Endothelial cell of hepatic sinusoid (primary cell): ENCODE data around the gene USH2A.
"Not testable (repeated sequence)": the region's sequence is repeated elsewhere in the genome, so short reads cannot be mapped to it uniquely, and the experiment has no call there.

Source experiments
- in situ Hi-C: cut with HindIII; loops from 2 replicates; pipeline ENCODE4 v1.10.0; 2017; ENCODE audit warnings: low sequenced_read_pairs

Gene USH2A

GRCh38 chr1:216145451-216146018 lies 277.7 kb downstream of the USH2A start:
- in situ Hi-C loops: not testable (repeated sequence)

GRCh38 chr1:216144661-216145450 lies 278.4 kb downstream of the USH2A start:
- in situ Hi-C loops: no loop called here

GRCh38 chr1:216142921-216143320 lies 280.3 kb downstream of the USH2A start:
- in situ Hi-C loops: no loop called here

- in situ Hi-C loops: no loop called here
Observed at GRCh38 chr1:216140730-216141524, 282.3 kb downstream of the USH2A start.

- in situ Hi-C loops: no loop called here
Observed at GRCh38 chr1:216124192-216124781, 299.0 kb downstream of the USH2A start.

- in situ Hi-C loops: no loop called here
Observed at GRCh38 chr1:216123446-216124191, 299.6 kb downstream of the USH2A start.

- in situ Hi-C loops: no loop called here
Observed at GRCh38 chr1:216119600-216119999, 303.6 kb downstream of the USH2A start.

- in situ Hi-C loops: no loop called here
Observed at GRCh38 chr1:216114180-216114579, 309.1 kb downstream of the USH2A start.

GRCh38 chr1:216113181-216113580 lies 310.1 kb downstream of the USH2A start:
- in situ Hi-C loops: no loop called here

GRCh38 chr1:216111842-216112241 lies 311.4 kb downstream of the USH2A start:
- in situ Hi-C loops: no loop called here

GRCh38 chr1:216095400-216095799 lies 327.8 kb downstream of the USH2A start:
- in situ Hi-C loops: no loop called here

- in situ Hi-C loops: no loop called here
Observed at GRCh38 chr1:216090556-216090955, 332.7 kb downstream of the USH2A start.

GRCh38 chr1:216086678-216087077 lies 336.6 kb downstream of the USH2A start:
- in situ Hi-C loops: no loop called here

GRCh38 chr1:216081445-216081844 lies 341.8 kb downstream of the USH2A start:
- in situ Hi-C loops: no loop called here

GRCh38 chr1:216076751-216077150 lies 346.5 kb downstream of the USH2A start:
- in situ Hi-C loops: no loop called here

GRCh38 chr1:216075339-216075738 lies 347.9 kb downstream of the USH2A start:
- in situ Hi-C loops: no loop called here

GRCh38 chr1:216073793-216074595 lies 349.3 kb downstream of the USH2A start:
- in situ Hi-C loops: no loop called here

GRCh38 chr1:216071262-216071661 lies 352.0 kb downstream of the USH2A start:
- in situ Hi-C loops: no loop called here

- in situ Hi-C loops: no loop called here
Observed at GRCh38 chr1:216064643-216065042, 358.6 kb downstream of the USH2A start.

GRCh38 chr1:216057947-216058346 lies 365.3 kb downstream of the USH2A start:
- in situ Hi-C loops: no loop called here
